HG03460 (cell line): ENCODE measurements around the gene LRRC75A.
"Not testable (repeated sequence)": the region's sequence is repeated elsewhere in the genome, so short reads cannot be mapped to it uniquely, and the experiment has no call there.

Experiments used
- ATAC-seq: cut with Tn5 transposase; IDR thresholded peaks from one replicate; pipeline ENCODE4 v1.9.1; 2021; ENCODE audit not compliant: unreplicated experiment

LRRC75A gene, protein sequence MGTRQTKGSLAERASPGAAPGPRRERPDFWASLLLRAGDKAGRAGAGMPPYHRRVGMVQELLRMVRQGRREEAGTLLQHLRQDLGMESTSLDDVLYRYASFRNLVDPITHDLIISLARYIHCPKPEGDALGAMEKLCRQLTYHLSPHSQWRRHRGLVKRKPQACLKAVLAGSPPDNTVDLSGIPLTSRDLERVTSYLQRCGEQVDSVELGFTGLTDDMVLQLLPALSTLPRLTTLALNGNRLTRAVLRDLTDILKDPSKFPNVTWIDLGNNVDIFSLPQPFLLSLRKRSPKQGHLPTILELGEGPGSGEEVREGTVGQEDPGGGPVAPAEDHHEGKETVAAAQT

GRCh38 chr17:16491703-16492612, at the start of gene LRRC75A:
Gene LRRC75A, minus strand, starts transcription at chr17:16492193. Its CDS starts 203 bp downstream, at chr17:16491990.
- no peak for ATAC-seq

DNA sequence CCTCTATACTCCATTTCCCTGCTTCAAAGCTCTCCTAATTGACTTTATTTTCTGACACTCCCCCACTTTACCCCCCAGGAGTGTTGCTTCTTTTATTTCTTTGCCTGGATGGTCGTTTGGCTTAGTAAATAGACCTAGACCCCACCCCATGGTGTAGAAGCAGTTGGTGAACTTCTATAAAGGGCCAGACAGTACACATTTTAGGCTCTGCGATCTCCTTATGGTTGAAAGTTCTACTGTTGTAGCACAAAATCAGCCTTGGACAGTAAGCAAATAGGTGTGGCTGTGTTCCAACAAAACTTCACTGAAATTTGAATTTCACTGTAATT, 45.1 kb upstream of the LRRC75A start:
- ATAC-seq, result no peak

- no peak for ATAC-seq
Observed at GRCh38 chr17:16534236-16534635, 42.2 kb upstream of the LRRC75A start.

DNA sequence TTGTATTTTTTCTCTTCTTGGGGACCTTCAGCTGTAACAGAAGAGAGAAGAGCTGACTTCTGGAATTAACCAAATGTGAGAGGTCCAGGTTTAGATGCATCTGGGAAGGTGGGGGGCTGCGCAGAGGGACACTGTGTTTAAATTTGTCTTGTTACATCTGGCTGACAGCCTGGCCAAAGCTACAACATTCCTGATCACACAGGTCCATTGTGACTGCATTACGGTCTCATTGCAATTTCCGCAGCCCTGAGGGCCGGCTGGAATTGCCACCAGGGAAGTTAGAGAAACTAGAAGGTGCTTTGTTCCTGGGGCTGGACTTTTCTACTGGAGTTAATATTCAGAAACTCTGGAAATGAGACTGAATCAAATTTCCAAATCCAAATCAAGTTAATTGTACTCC, 37.9 kb upstream of the LRRC75A start:
- no peak for ATAC-seq

DNA sequence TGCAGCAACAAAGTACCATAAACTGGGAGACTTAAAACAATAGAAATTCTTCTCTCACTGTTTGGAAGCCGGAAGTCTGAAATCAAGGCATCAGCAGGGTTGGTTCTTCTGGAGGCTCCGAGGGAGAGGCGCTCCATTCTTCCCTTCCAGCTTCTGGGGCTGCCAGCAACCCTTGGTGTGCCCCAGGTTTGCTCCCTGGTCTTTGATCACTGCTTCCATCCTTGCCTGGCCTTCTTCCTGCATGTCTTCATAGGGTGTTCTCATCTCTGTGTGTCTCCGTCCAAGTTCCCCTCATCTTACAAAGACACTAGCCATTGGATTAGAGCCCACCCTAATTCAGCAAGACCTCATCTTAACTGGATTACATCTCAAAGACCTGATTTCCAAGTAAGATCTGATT, 35.3 kb upstream of the LRRC75A start:
- no peak for ATAC-seq

DNA sequence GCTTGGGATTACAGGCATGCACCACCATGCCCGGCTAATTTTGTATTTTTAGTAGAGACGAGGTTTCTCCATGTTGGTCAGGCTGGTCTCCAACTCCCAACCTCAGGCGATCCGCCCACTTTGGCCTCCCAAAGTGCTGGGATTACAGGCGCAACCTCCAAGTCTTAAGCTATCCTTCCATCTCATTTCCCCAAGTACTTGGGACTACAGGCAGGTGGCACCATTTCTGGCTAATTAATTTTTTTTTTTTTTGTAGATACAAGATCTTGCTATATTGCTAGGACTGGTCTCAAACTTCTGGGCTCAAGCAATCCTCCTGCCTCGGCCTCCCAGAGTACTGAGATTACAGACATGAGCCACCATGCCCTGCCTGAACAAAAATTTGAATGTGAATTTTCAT, 33.6 kb upstream of the LRRC75A start:
- not testable (repeated sequence) for ATAC-seq

- ATAC-seq, result peak; percentile 65
Observed at GRCh38 chr17:16521070-16521727, 29.2 kb upstream of the LRRC75A start.

- ATAC-seq, result no peak
Observed at GRCh38 chr17:16519021-16519420, 27.0 kb upstream of the LRRC75A start.

DNA sequence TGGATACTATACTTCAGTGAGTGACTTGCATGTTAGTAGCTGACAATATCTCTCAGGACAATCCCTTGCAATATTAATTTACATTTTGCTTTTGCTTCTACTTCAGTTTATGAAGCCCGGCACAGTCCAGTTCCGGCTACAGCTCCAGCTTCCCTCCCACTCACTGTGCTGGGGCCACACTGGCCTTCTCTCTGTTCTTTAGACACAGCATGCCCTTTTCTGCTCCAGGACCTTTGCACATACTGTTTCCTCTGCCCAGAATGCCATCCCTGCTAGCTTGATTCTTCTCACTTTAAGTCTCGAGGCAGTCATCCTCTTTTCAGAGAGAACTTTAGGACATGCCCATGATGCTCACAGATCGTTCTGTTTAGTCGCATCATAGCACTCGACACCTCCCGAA, 25.5 kb upstream of the LRRC75A start:
- ATAC-seq, result no peak

- no peak for ATAC-seq
Observed at GRCh38 chr17:16516594-16517051, 24.6 kb upstream of the LRRC75A start.

- ATAC-seq, result no peak
Observed at GRCh38 chr17:16515933-16516332, 23.9 kb upstream of the LRRC75A start.

GRCh38 chr17:16513873-16514272, 21.9 kb upstream of the LRRC75A start:
- no peak for ATAC-seq

DNA sequence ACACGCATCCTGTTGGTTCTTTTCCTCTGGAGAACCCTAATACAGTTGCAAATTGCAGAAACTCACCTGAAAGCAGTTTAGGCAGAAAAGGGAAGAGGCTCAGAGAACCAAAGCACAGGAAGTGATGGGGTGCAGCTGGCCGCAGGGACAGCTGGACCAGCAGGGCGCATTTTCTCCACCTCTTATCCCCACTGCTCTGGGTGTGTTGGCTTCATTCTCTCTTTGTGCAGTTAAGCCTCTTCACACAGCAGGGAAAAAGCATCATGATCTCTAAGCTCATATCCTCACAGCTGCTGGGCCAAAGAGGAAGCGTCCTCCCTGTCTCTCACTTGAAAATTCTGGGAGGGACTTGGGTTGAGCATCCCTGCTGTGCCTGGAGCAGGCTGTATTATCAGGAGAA, 20.0 kb upstream of the LRRC75A start:
- no peak for ATAC-seq

GRCh38 chr17:16511593-16511992, 19.6 kb upstream of the LRRC75A start:
- no peak for ATAC-seq

DNA sequence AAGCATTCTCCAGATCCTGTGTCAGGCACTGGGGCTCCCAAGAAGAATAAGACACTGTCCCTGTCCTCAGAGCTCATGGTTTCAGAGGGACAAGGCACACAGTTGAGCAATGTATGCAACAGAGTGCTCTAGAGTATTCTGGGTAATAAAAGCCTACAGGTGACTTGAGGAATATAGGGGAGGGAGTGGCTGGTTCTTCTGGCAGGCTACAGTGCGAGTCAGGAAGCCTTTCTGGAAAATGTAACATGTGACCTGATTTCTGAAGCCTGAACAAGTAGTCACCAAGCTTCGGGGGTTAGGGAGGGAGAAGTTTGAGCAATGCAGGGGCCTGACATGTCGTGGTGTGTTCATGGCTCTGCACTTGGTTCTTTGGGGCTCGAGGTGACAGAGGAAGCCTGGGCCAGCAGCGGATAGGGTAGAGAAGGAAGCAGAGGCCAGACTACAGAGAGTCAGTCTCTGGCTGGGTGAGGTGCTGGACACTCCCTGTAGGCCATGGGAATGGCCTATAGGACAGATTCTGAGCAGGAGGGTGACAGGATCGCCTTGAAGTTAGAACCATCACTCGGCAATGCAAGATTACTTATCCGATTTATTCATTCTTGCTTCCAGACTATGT, 16.0 kb upstream of the LRRC75A start:
- no peak for ATAC-seq

DNA sequence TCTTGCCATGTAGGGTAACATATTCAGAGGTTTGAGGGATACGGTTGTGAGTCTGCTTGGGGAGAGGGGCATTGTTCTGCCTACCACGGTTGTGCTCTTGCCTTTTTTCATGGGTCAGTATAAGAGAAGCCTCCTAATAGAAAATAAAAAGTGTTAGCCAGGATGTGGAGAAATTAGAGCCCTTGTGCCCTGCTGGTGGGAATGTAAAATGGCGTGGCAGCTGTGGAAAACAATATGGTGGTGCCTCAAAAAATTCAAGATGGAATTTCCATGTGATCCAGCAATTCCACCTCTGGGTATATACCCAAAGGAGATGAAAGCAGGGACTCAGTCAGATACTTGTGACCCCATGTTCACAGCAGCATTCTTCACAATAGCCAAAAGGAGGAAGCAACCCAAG, 14.2 kb upstream of the LRRC75A start:
- ATAC-seq, result no peak

DNA sequence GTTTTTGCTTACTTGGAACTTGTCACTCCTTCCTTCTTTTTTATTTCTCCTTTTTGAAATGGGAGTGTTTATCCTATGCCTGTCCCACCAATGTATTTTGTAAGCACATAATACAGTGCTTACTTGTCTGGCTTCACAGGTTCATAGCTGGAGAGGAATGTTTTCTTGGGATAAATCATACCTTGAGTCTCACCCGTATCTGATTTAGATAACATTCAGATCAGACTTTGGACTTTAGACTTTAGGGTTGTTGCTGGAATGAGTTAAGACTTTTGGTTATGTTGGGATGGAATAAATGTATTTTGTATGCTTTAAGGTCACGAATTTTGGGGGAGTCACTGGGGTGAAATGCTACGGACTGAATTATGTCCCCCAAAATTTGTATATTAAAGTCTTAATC, 13.0 kb upstream of the LRRC75A start:
- ATAC-seq, result no peak

GRCh38 chr17:16496820-16497489, 5.0 kb upstream of the LRRC75A start:
- ATAC-seq, result no peak

GRCh38 chr17:16495980-16496819, 4.2 kb upstream of the LRRC75A start:
- ATAC-seq, result no peak

GRCh38 chr17:16495561-16495960, 3.6 kb upstream of the LRRC75A start:
- ATAC-seq, result no peak
